Thoracic aorta (tissue), 2 donors: ENCODE measurements around the gene ASTN2. TPM values are rescaled to one million over a fixed set of nuclear protein-coding genes. Genes with fewer than 3 reads are reported as not detected.

ENCODE experiments used
- ATAC-seq: fragments of 150-250 bp; one replicate; pipeline ENCODE4 v1.8.0; 2017; ENCODE audit warnings: low read depth; ENCODE audit not compliant: insufficient number of reproducible peaks, low FRiP score
- DNase-seq: peaks from one replicate; pipeline ENCODE4 v3.0.0-alpha.2; 2020; ENCODE audit warnings: low spot score
- H3K27ac ChIP-seq, 2 donors: fragments of 200-600 bp; sonication (generic); 1 replicate in 1 of 2; 2 replicates in 1 of 2; pipeline ENCODE4 v1.5.1; 2016; ENCODE audit warnings: mild to moderate bottlenecking in 2 of 2, moderate library complexity in 2 of 2
- H3K27me3 ChIP-seq: fragments of 200-600 bp; sonication (generic); replicated peaks from 2 replicates; pipeline ENCODE4 v1.6.0; 2016; ENCODE audit warnings: mild to moderate bottlenecking; ENCODE audit not compliant: insufficient read depth
- H3K36me3 ChIP-seq: fragments of 200-600 bp; sonication (generic); one replicate; pipeline ENCODE4 v1.5.1; 2016
- H3K4me1 ChIP-seq, 2 donors: fragments of 200-600 bp; sonication (generic); 1 replicate in 1 of 2; 2 replicates in 1 of 2; pipeline versions ENCODE4 v1.5.1 to v1.6.0; 2016; ENCODE audit warnings: low read depth in 2 of 2, mild to moderate bottlenecking in 1 of 2; ENCODE audit not compliant: control insufficient read depth in 1 of 2
- H3K4me3 ChIP-seq: fragments of 200-600 bp; sonication (generic); 2 replicates; pipeline ENCODE4 v1.5.1; 2016; ENCODE audit warnings: mild to moderate bottlenecking
- H3K9me3 ChIP-seq: fragments of 200-600 bp; sonication (generic); 2 replicates; pipeline ENCODE4 v1.5.1; 2016
- total RNA-seq, 2 donors: library from RNA; depleted of rRNA; stranded (reverse); fragments of >200 nt; gene quantifications; one replicate each; pipeline versions ENCODE4 v1.1.0 to v1.2.3, GENCODE V29; 2016
- TF ChIP-seq, protein P1 (sequence below): fragments of 200-600 bp; sonication (generic); IDR thresholded peaks from one replicate; pipeline ENCODE4 v1.5.1; 2019; ENCODE audit warnings: antibody characterized with exemption

The ASTN2 gene
- total RNA-seq, 2 donors from 2014 or later: 6.8 to 7.1 TPM

DNA sequence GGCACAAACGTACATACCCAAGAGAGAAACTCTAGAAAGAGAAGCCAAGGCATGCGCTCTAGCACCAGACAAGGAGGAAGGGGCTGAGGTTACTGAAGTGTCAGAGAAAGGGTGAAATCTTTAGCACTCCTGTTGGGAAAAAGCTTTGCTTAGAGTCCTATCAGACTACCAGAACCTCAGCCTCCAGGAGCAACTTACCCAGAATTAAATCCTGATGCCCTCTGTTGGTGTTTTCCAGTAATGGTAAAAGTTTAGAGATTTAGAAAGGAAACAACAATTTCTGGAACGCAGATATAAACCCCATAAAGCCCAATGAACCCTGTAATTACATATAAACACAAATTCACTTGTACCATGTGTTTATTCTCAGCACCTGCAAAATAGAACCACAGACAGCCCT lies 33.2 kb upstream of the ASTN2 start:
- Histone ChIP-seq H3K4me3 (no peak overlapping the region), H3K36me3 (no peaks in the 10 kb centered on the region), H3K4me1 (no peaks in the 10 kb centered on the region), H3K27ac (no peak overlapping the region), H3K27me3 (no peaks in the 10 kb centered on the region), H3K9me3 (no peaks in the 10 kb centered on the region)
- ATAC-seq: no peak
- TF ChIP-seq, protein P1, sequence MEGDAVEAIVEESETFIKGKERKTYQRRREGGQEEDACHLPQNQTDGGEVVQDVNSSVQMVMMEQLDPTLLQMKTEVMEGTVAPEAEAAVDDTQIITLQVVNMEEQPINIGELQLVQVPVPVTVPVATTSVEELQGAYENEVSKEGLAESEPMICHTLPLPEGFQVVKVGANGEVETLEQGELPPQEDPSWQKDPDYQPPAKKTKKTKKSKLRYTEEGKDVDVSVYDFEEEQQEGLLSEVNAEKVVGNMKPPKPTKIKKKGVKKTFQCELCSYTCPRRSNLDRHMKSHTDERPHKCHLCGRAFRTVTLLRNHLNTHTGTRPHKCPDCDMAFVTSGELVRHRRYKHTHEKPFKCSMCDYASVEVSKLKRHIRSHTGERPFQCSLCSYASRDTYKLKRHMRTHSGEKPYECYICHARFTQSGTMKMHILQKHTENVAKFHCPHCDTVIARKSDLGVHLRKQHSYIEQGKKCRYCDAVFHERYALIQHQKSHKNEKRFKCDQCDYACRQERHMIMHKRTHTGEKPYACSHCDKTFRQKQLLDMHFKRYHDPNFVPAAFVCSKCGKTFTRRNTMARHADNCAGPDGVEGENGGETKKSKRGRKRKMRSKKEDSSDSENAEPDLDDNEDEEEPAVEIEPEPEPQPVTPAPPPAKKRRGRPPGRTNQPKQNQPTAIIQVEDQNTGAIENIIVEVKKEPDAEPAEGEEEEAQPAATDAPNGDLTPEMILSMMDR: no peak
- no peak for DNase-seq

DNA sequence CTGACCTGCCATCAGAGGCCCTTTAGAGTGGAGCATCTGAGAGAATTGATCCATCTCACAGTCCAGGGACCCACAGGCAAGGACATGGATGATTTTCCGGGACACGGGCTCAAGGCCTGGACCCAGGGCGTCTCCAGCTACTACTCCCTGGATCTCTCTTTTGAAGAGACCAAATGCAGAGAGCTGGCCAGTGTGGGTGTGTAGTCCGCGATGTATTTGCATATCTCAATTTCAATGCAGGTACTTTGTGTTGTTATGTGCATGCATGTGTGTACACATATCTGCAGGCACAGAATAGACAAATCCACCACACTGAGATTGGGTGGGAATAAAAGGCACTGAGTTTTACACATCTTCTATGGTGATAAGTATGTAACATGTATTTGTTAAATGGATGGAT lies 30.8 kb upstream of the ASTN2 start:
- DNase-seq (no peak), ATAC-seq (no peak)
- no peak overlapping the region for H3K27ac ChIP-seq
- H3K27me3 ChIP-seq: no peaks in the 10 kb centered on the region
- H3K36me3 ChIP-seq: no peaks in the 10 kb centered on the region
- TF ChIP-seq, protein P1: no peak
- no peak overlapping the region for H3K4me3 ChIP-seq
- no peaks in the 10 kb centered on the region for H3K9me3 ChIP-seq
- no peaks in the 10 kb centered on the region for H3K4me1 ChIP-seq

DNA sequence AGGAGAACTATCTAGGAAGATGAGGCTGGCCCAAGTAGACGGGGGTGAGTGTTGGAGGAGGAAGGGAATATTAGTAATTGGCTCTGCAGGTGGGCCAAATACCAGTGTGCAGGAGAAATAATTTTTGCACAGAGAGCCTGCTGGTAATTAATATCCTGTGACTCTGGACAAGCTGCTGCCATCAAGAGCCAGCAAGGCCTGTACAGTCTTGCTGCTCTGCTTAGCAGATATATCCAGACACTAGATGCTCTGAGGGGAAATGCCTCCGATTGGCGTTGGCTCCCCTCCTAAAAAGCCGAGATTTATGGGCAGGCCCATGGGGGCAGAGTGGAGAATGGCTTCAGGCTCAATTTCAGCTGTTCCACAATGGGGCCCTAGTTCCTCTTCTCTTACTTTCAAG lies 29.6 kb upstream of the ASTN2 start:
- ATAC-seq (no peak), DNase-seq (no peak)
- TF ChIP-seq, protein P1: no peak
- no peaks in the 10 kb centered on the region for H3K9me3 ChIP-seq
- no peak overlapping the region for H3K4me3 ChIP-seq
- H3K27ac ChIP-seq: no peak overlapping the region
- H3K36me3 ChIP-seq: no peaks in the 10 kb centered on the region
- H3K27me3 ChIP-seq: no peaks in the 10 kb centered on the region
- no peaks in the 10 kb centered on the region for H3K4me1 ChIP-seq

DNA sequence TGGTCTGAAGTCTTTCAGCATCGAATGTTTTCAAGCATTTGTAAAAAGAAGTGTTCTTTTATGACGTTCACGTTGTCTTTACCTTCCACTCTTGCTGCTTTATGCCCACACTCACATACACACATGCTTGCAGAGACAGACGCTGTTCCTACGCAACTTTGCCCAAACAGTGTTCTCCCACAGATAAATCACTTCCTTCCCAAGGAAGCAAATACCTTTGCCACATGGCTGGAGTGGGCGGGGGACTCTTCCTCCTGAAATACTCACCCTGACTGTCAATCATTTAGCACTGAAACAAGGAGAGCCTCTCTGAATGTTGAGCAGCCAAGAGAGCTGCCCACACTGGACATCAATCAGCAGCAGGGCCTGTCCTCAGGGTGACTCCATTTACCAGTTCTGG lies 22.4 kb upstream of the ASTN2 start:
- H3K27me3 ChIP-seq: no peaks in the 10 kb centered on the region
- DNase-seq (no peak), ATAC-seq (no peak)
- H3K4me1 ChIP-seq: no peaks in the 10 kb centered on the region
- H3K27ac ChIP-seq: no peak overlapping the region
- H3K9me3 ChIP-seq: no peaks in the 10 kb centered on the region
- no peaks in the 10 kb centered on the region for H3K36me3 ChIP-seq
- H3K4me3 ChIP-seq: no peak overlapping the region
- TF ChIP-seq, protein P1: no peak

DNA sequence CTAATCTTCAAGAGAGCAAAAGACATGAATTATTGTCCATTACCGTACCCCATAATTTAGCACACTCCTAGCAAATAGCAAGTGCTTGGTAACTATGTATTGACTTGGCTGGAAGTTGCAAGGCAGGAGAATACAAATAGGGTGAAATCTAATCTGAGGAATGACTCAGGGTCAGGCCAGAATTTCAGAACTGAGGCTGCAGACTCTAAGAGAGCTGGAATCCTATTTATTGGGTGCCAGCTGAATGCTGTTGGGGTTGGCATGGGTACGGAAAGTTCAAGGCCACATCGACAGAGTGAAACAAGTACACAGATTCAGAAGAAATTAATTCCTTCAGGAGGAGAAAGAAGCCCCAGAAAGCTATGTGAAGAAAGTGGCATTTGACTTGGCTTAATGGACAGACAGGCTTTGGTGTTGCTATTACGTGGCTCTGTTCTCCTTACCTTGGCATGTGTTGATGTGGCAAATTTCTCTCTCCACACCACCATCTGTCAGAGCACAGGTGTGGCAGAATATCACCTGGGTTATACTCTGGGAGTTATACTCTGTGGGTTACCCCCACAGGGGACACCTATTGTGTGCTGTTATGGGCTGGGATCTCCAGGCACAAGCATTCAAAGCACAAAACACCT lies 20.9 kb upstream of the ASTN2 start:
- Histone ChIP-seq H3K4me3 (no peak overlapping the region), H3K9me3 (no peaks in the 10 kb centered on the region), H3K4me1 (no peaks in the 10 kb centered on the region), H3K27ac (no peak overlapping the region), H3K27me3 (no peaks in the 10 kb centered on the region), H3K36me3 (no peaks in the 10 kb centered on the region)
- no peak for ATAC-seq
- DNase-seq: no peak
- TF ChIP-seq, protein P1: no peak
